Activated T-cell treated with anti-CD3 and anti-CD28 coated beads for 4 hours (primary cell): ENCODE data around the gene USP8.
A peak's percentile ranks its signal among the peaks of the same experiment; 100 is the strongest.
"Not testable (repeated sequence)": the region's sequence is repeated elsewhere in the genome, so short reads cannot be mapped to it uniquely, and the experiment has no call there.

Source experiments
- DNase-seq: peaks from one replicate; pipeline ENCODE4 v3.0.0-alpha.2; 2020

Gene USP8

GRCh38 chr15:50424066-50424890, at the start of gene USP8:
TSS of gene USP8 (plus strand) at chr15:50424405. CDS start at chr15:50439074, 14,669 bp downstream.
- DNase-seq = peak; percentile 87

GRCh38 chr15:50377867-50378751, 46.1 kb upstream of the USP8 start:
- DNase-seq = no peak

- DNase-seq = no peak
Observed at GRCh38 chr15:50378776-50379175, 45.4 kb upstream of the USP8 start.

GRCh38 chr15:50379413-50379812, 44.8 kb upstream of the USP8 start:
- DNase-seq = not testable (repeated sequence)

GRCh38 chr15:50380089-50380488, 44.1 kb upstream of the USP8 start:
- no peak for DNase-seq

- no peak for DNase-seq
Observed at GRCh38 chr15:50381438-50381837, 42.8 kb upstream of the USP8 start.

- DNase-seq = not testable (repeated sequence)
Observed at GRCh38 chr15:50382408-50382807, 41.8 kb upstream of the USP8 start.

- no peak for DNase-seq
Observed at GRCh38 chr15:50390554-50391264, 33.5 kb upstream of the USP8 start.

GRCh38 chr15:50391561-50391960, 32.6 kb upstream of the USP8 start:
- DNase-seq = not testable (repeated sequence)

GRCh38 chr15:50411870-50412269, 12.3 kb upstream of the USP8 start:
- no peak for DNase-seq

GRCh38 chr15:50414624-50415023, 9.6 kb upstream of the USP8 start:
- no peak for DNase-seq

GRCh38 chr15:50415752-50416404, 8.3 kb upstream of the USP8 start:
- no peak for DNase-seq

- DNase-seq = no peak
Observed at GRCh38 chr15:50416890-50417289, 7.3 kb upstream of the USP8 start.

GRCh38 chr15:50418041-50418583, 6.1 kb upstream of the USP8 start:
- DNase-seq = no peak

GRCh38 chr15:50425219-50425618, 1.0 kb downstream of the USP8 start:
- DNase-seq = no peak

GRCh38 chr15:50425678-50426246, 1.6 kb downstream of the USP8 start:
- not testable (repeated sequence) for DNase-seq

GRCh38 chr15:50426428-50426827, 2.2 kb downstream of the USP8 start:
- no peak for DNase-seq

GRCh38 chr15:50431204-50431603, 7.0 kb downstream of the USP8 start:
- no peak for DNase-seq

- DNase-seq = no peak
Observed at GRCh38 chr15:50432230-50432629, 8.0 kb downstream of the USP8 start.

GRCh38 chr15:50435772-50436171, 11.6 kb downstream of the USP8 start:
- DNase-seq = no peak

GRCh38 chr15:50438251-50438650, 14.0 kb downstream of the USP8 start:
- no peak for DNase-seq

GRCh38 chr15:50440932-50441331, 16.7 kb downstream of the USP8 start:
- DNase-seq = no peak
